Right lung (tissue), 5 donors: ENCODE data around the gene GNB1L. TPM values are rescaled to one million over a fixed set of nuclear protein-coding genes. Genes with fewer than 3 reads are reported as not detected.
"Not testable (repeated sequence)": the region's sequence is repeated elsewhere in the genome, so short reads cannot be mapped to it uniquely, and the experiment has no call there.

Source experiments
- DNase-seq, 2 donors: peaks; one replicate each; pipeline ENCODE4 v3.0.0-alpha.2; 2013
- polyA plus RNA-seq, 5 donors: library from polyadenylated mRNA; unstranded; fragments of 120-200 nt; gene quantifications; one replicate each; pipeline versions ENCODE4 v1.2.1 to v1.2.3, GENCODE V29; 2013; ENCODE audit warnings: inconsistent platforms in 1 of 5, low replicate concordance in 1 of 5; ENCODE audit not compliant: insufficient read length in 5 of 5, insufficient read depth in 1 of 5

Gene GNB1L
- polyA plus RNA-seq, 5 donors: 2.7 to 6.4 (median 6.1) TPM

DNA sequence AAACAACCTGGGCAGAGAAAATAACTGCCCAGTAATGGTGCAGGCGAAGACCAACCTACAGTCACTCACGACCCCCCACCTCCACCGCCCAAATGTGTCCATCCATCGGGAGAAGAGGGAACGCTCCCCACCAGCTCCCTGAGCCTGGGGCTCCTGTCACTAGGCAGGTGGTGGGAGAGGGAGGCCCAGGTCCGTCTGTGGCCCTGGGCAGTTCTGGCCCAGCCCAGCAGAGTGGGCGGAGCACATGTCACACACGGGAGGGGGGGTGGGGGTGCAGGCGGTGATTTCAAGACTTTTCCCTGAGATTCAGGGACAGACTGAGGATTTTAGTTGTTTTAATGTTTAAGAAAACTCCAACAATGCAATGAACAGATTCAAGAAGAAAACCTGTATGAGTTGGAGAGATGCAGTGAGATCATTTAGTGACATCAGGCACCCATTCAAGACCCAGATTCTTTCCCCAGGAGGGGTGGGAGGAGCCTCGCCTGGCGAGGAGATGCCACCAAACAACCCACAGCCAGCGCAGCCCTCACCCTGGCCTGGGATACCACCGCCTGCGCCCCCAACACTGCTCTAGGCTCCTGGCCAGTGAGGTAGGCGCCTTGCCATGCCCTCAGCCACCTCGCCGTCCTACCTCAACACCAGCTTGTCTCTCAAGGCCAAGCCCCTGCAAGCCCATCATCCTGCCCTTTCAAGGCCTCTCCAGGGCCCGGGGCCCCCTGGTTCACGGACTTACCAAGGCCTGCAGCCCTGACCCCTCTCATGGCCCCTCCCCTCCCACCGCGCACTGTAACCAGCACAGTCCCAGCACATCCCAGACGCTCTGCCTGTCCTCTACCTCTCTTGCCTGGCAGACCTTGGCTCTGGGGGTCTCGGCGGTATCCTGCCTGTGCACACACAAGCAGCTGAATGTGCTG, 57.3 kb downstream of the GNB1L start:
- no peak for DNase-seq

DNA sequence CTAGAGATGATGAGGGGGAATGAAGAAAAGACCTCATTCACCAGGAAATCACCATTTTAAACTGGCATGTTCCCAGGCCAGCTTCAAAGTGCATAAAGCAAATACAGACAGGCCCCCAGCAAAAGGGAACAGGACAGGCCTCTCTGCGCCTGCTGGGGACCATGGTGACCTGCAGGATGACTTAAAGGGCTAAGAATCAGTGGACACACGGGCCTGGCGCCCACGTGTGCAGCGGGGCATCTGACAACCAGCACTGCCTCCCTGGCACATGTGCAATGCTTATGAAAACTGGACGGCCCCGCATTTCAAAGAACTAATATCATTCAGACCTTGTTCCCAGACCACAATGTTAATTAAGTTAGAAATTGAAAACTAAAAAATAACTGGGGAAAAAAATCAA, 58.5 kb downstream of the GNB1L start:
- DNase-seq: no peak

DNA sequence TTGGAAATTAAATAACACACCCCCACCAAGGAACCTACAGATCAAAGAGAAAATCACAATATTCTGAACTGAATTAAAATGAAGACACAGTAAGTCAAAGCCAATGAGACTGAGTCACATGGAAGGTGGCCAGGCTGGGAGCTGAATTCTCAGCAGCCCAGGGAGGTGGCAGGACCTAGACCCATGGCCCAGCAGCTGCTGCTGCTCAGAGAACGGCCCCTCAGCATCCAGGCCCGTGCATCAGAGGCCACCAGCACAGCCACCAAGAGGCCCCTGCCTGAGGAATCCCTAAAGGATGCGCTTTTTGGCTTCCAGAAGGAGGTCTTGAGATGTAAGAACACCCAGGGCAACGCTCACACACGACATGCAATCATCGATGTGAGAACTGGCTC, 59.1 kb downstream of the GNB1L start:
- DNase-seq: no peak

DNA sequence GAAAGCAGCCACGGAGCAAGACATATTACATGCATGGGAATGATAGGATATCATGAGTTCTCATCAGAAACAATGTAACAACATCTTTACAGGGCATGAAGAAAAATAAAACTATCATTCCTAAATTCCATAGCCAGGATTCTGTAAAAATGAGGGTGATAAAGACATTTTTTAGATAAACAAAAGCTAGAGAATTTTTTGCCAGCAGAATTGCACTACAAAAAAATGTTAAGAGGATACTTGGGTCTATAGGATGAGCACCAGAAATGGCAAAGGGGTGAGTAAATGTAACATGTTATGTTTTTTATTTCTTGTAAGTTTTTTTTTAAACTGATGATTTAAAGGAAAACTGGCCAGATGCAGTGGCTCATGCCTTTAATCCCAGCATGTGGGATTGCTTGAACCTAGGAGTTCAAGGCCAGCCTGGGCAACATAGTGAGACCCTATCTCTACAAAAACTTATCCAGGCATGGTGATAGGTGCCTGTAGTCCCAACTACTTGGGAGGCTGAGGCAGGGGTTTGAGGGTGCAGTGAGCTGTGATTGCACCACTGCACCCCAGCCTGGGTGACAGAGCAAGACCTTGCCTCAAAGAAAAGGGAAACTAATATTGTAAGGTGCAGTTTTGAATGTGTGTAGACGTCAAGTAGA, 60.9 kb downstream of the GNB1L start:
- DNase-seq: no peak

DNA sequence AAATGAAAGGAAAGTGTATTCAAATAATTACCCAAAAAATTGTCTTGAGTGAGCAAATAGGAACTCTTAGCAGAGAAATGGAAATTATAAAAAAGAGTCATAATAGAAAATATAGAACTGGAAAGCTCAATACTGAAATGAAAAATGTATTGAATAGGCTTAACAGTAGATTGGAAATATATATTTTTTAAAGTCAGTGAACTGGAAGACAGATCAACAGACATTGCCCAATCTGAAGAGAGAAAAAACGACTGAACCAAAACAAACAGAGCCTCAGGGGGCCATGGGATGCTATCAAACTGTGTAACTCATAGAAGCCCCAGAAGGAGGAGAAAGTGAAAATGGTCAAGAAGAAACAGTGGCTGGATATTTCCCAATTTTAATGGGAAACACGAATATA, 61.5 kb downstream of the GNB1L start:
- no peak for DNase-seq

DNA sequence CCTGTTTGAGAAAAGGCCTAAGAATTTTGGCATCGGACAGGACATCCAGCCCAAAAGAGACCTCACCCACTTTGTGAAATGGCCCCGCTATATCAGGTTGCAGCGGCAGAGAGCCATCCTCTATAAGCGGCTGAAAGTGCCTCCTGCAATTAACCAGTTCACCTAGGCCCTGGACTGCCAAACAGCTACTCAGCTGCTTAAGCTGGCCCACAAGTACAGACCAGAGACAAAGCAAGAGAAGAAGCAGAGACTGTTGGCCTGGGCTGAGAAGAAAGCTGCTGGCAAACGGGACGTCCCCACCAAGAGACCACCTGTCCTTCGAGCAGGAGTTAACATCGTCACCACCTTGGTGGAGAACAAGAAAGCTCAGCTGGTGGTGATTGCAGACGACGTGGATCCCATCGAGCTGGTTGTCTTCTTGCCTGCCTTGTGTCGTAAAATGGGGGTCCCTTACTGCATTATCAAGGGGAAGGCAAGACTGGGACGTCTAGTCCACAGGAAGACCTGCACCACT, 62.2 kb downstream of the GNB1L start:
- not testable (repeated sequence) for DNase-seq

DNA sequence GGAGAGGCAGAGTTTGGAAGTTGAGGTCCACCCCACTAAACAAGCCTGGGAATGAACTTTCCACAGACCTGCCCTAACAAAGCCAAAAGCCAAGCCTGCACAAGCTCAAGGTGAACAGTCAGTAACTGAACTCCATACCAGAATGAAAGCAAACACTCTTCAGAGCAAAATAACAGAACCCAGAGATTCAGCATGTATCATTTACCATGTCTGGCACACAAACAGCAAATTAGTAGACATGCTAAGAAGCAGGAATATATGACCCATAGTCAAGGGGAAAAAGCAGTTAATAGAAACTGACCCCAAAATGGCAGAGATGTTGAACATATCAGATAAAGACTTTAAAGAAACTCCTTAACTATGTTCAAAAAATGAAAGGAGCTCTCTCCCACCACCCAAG, 62.8 kb downstream of the GNB1L start:
- DNase-seq: no peak

DNA sequence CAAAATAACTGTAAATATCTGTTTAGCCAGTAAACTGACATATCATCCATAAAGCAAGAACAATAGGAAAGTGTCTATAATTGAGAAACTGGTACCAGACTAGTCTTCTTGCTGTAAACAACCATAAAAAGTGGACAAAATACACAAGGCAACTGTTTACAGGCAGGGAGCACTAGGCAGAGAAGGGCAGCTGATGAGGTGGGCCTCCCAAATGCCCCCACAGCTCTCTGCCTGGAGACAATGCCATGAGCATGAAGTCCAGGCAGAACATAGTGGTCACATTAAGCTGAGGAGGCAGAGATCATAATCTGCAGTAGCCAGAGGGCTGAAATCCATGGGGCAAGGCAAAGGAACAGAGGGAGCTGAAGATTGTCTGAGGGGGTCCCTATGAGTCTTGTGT, 63.4 kb downstream of the GNB1L start:
- DNase-seq: no peak

DNA sequence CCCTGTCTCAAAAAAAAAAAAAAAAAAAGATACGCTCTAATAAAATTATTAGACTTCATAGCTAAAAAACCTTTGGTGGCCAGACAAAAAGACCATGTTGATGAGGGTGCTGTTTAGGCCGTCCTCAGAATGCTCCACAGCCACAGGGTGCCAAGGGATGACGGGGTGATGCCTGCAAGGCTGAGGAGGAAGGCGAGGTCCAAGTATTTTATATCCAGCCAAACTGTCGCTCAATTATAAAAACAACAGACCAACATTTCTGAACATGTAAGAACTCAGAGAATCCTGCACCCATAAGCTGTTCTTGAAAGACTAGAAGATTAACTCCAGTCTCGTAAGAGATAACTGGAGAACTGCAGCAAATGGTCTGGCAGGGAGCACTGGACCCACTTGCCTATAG, 64.8 kb downstream of the GNB1L start:
- no peak for DNase-seq

DNA sequence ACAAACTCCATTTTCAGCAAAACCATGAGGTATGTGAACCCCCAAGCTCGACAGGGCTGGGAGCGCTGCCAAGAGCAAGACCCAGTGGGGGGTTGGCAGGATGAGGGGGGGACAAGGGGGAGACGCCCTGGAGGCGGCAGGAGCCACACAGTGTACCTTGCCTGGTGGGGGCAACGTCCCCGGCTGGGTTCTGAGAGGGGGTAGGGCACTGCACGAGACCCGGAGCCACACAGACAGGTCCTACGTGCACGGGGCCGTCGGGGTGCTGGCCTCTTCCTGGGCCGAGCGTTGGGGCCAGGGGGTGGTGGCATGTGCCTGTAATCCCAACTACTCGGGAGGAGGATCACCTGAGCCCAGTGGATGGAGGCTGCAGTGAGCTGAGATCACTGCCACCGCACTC, 65.3 kb downstream of the GNB1L start:
- DNase-seq: no peak

DNA sequence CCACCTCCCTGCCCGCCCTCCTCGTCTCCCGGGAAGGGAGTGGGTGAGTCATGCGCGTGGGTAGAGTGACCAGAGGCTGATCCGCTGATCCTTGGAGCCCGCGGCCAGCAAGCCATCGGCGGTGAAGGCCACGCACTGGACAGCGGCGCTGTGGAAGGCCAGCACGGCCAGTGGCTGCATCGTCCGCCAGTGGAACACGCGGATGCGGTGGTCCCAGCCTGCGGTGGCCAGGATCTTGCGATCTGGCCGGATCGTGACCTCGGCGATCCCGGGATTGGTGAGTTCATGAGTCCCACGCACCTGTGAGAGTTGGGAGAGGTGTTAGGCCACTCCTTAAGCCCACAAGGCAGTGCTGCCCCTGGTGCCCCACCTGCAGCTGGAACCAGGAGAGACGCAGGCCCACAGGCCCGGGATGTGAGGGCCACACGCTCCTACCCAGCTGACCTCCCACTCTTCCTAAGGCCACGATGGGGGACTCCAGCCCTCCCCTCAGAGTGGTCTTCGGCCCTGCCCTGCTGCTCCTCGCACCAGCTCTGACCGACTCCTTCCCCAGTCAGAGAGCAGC, 65.9 kb downstream of the GNB1L start:
- DNase-seq: no peak

DNA sequence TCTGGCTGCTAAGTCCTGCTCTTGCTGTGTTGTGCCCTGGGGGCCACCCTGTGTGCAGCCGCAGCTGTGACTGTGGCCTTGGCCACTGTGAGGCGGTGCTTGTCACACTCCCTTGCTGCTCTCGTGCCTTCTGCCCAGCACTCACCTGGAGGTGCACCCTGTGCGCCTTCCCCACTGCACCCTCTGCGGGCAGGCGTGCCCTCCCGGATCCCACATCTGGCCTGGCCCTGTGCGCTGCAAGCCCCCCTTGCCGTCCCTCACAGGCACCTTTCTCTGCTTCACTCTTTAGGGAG, 66.9 kb downstream of the GNB1L start:
- DNase-seq: no peak

DNA sequence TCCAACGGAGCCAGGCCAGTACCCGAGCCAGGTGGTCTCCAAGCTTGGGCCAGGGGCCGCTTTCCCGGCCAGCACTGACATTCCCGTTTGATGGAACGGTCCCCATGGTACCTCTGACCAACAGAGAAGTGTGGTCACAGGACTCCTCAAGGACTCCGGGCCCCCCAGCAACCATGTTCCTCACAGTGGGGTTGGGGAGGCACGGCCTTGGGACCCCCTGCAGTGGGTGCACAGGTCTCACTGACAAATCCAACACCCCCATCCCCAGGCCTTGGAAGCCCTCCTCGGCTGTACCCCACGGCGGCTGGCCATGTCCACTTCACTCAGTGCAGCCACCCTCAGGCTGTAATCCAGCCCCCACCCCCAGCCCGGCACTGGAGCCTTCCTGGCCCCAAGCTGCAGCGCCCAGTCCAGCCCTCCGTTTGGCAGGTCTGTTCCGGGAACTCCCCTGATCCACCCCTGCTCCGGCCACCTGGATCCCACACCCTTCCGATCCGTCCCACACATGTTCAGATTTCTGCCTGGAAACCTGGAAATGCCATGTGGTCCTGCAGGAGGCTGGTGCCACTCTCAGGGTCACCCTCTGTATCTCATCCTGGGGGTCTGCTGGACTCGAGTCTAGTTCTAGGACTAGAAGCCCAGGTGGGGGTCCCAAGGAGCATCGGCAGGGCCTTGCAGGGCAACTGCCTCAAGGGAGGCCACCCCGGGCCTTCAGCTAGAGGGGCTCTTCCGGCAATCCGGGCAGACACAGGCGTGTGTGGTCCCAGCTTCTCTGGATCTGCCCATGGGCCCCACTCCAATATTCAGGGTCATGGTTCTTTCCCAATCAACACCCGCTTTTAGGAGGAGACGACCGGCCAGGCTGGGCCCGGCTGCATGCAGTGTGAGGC, 67.5 kb downstream of the GNB1L start:
- no peak for DNase-seq

DNA sequence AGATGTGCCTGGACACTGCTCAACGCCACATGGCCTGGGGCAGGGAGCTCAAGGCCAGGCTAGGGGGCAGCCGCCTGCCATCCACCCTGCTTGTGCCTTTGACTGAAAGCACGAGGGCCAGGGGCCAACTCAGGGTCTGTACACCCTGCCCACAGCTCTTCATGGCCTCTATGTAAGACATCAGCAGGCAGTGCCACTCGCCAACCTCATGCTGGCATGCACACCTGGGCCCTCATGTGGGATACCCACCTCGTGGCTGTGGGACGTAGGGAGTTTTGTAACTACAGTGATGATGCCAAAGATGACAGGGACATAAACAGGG, 68.4 kb downstream of the GNB1L start:
- no peak for DNase-seq

DNA sequence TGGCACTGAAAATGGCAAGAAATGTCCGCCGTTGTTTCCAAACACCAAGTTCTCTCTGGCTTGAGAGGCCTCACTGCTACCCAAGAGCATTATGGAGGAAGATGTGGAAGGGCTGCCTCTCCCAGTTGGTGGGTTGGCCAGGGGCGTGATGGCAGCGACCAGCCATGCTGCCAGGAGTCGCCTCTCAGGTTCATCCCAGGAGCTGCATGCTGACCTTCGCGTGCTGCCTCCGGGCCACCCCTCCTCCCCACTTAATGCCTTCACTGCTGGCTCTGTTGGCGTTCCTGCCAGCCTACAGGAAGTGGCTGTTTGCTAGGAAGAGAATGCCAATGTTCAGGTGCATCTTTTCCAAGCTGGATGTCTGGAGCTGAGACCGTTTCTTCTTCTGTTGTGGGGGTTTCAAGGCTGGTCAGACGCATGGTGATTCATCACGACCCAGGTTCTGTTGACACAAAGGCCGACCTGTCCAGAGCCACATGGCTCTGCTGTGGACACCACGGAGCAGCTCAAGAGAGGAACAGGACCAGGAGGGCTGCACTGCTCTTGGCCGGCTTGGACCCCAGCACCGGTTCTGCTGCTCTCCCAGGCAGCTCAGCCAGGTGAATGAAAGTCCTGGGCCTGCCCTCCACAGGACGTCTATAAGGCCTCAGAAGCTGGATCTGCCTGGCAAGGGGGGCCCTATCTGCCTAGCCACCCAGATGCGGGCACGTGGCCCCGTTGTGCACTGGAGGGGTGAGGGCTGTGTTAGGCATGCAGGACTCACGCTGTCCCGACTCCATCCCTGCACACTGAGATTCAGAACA, 69.0 kb downstream of the GNB1L start:
- no peak for DNase-seq

DNA sequence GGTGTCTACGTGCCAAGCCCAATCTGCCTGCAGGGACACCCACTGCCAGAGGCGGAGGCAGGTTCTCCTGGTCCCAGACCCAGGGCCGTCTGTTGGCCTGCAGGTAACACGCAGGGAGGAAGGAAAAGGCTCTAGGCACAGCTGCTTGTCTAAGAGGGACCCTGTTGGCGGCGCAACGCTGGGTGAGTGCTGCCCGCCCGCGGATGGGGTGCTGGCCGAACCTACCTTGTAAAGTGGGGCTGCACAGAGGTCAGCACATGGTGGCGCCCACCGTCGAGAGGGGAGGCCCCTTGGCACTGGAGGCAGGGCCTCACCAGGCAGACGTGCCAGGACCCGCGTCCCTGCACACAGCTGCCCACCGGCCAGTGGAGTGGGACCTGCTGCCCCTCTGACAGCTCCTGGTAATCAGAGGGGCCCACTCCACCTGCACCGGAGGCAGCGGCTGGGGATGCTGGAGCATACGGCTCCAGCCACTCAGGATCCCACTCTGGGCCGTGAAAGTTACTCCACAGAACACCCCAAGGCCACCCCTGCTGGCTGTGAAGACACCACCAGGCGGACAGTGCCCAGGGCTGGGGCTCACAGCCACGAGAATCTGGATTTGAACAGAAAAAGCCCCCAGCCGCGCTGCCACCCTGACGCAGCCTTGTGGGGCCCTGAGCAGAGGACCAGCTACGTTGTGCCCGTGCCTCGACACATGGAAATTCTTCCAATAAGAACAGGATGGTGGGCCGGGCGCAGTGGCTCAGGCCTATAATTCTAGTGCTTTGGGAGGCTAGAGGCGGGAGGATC, 70.1 kb downstream of the GNB1L start:
- DNase-seq: no peak

DNA sequence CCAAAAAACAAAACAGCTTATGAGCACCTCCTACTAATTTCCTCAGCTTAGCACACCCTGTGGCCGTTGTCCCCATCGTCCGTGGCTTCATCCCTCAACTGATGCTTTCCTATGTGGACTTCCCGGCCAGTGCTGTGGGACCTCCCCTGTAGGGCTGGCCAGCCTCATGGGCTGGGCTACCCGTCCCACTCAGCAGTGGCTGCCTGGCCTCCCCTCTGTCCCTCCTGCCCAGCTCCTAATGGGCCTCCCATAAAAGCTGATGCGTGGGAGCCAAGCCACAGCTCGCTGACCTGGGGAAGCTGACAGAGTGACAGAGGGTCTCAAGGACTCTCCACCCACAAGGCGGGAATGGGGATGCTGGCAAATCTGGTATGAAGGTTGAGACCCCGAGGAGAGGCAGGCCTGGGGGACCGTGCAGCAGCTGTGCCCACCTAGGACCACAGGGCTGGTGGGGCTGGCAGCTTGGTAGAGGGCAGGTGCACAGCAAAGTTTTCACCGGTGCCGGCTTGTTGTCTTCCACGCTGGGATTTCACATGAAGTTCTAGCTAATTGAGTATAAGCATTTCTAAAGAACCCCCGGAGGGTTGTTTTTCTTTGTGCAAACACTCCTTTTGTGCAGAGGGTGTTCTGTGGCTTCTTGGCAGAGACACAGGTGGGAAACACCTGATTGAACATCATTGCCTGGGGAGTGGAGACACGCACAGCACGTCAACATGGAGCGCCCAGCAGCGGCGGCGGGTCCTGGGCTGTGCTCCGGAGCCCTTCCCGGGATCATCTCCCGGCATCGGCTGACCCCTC, 70.9 kb downstream of the GNB1L start:
- DNase-seq: no peak

DNA sequence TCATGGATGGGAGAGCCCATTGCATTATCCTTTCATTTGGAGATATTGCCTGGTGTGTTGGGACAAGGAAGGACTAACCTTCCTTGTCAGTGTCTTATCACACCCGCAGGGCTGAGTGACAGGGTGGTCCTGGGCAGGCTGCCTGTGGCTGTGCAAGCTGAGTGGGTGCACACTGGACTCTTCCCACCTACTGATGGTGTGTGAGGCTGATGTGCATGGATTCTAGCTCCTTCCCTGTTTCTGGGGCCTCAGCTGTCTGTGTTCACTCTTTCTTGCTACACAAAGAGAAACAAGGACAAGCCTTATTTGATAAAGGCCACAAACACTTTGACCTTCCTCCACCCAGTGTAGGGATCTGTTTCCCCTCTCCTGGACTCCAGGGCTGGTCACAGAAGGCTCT, 72.1 kb downstream of the GNB1L start:
- DNase-seq: no peak

DNA sequence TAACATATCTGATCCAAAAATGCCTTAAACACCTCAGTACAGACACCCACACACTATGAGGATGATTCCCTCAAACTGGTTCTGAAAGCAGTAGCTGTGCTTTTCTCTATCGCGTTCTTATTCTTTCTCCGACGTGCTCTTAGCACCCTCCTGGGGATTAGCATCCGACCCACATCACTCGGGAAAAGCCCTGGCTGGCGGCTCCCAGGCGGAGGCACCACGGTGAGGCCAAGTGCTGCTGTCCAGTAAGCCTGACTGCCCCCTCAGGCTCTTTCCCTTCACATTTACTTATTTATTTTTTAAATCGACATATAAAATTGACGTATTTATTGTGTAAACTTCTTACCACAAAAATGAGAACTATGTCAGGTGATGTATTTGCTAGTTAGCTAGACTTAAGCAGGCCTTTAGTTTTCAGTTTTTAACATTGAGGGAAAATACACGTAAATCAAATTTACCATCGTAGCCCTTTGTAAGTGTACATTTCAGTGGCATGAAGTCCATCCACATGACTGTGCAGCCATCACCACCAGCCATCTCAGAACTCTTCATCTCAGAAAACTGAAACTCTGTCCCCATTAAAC, 74.9 kb downstream of the GNB1L start:
- DNase-seq: no peak
